ENCODE data around the gene TVP23C. TPM values are rescaled to one million over a fixed set of nuclear protein-coding genes. Genes with fewer than 3 reads are reported as not detected.
"Not testable (repeated sequence)": the region's sequence is repeated elsewhere in the genome, so short reads cannot be mapped to it uniquely, and the experiment has no call there.

Gene TVP23C
- total and polyA plus RNA-seq, 2 experiments from 2014 or later, result 10.4 to 31.7 TPM

DNA sequence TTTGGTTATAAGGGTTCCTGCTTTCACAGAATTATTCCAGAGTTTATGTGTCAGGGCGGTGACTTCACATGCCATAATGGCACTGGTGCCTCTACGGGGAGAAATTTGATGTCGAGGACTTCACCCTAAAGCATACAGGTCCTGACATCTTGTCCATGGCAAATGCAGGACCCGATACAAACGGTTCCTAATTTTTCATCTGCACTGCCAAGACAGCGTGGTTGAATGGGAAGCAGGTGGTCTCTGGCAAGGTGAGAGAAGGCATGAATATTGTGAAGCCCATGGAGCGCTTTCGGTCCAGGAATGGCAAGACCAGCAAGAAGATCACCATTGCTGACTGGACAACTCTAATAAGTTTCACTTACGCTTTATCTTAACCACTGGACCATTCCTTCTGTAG, 56.3 kb downstream of the TVP23C start:
- peaks cover 5% of the 10 kb centered on the region for H4K20me1 ChIP-seq (replicated peaks; ENCODE audit: insufficient read depth)
- TF ChIP-seq EZH2 (IDR thresholded peaks at IDR 0.05; ENCODE audit: low read depth, unreplicated experiment), result no peak
- H3K4me3 ChIP-seq, result no peak overlapping the region
- Mint-ChIP-seq H3K36me3 (ENCODE audit: low read depth) (peaks cover 36% of the 10 kb centered on the region), H3K27ac (no peak overlapping the region), H3K9me3 (peaks cover 2% of the 10 kb centered on the region; the same call in 2 of the 3 replicates), H3K4me1 (peaks cover 14% of the 10 kb centered on the region), H3K4me3 (no peak overlapping the region), H3K27me3 (ENCODE audit: insufficient read depth, low read depth, poor library complexity) (peaks cover 9% of the 10 kb centered on the region)
- H3K9me2 ChIP-seq (ENCODE audit: insufficient read depth), result no peaks in the 10 kb centered on the region
- H3K79me2 ChIP-seq (replicated peaks; ENCODE audit: insufficient read depth), result no peaks in the 10 kb centered on the region
- no peak overlapping the region for H2AFZ ChIP-seq
- ATAC-seq (no peak), DNase-seq (ENCODE audit: low spot score) (no peak)
- no peaks in the 10 kb centered on the region for H3K36me3 ChIP-seq (ENCODE audit: insufficient read depth)
- no peaks in the 10 kb centered on the region for H3K27me3 ChIP-seq (ENCODE audit: insufficient read depth)
- no peak overlapping the region for H3K27ac ChIP-seq (ENCODE audit: low read depth)
- no peak overlapping the region for H3K4me2 ChIP-seq
- H3F3A ChIP-seq (replicated peaks; ENCODE audit: low read depth), result no peaks in the 10 kb centered on the region
- H3K4me1 ChIP-seq (ENCODE audit: insufficient read depth), result peaks cover 6% of the 10 kb centered on the region; the same call in 1 of the 2 replicates

- not testable (repeated sequence) for H3K9me2 ChIP-seq (ENCODE audit: insufficient read depth); H3K9me3 Mint-ChIP-seq; H4K20me1 ChIP-seq (replicated peaks; ENCODE audit: insufficient read depth); H3K36me3 ChIP-seq (ENCODE audit: insufficient read depth); H3K79me2 ChIP-seq (replicated peaks; ENCODE audit: insufficient read depth); H3F3A ChIP-seq (replicated peaks; ENCODE audit: low read depth); H3K4me2 ChIP-seq; H3K27me3 ChIP-seq (ENCODE audit: insufficient read depth); H3K27ac ChIP-seq (ENCODE audit: low read depth); H3K4me3 ChIP-seq; H3K4me3 Mint-ChIP-seq; DNase-seq (ENCODE audit: low spot score); ATAC-seq; H3K27ac Mint-ChIP-seq; H3K27me3 Mint-ChIP-seq (ENCODE audit: insufficient read depth, low read depth, poor library complexity); H3K4me1 ChIP-seq (ENCODE audit: insufficient read depth); H2AFZ ChIP-seq
- Mint-ChIP-seq H3K36me3 (ENCODE audit: low read depth) (peaks cover 47% of the 10 kb centered on the region), H3K4me1 (peaks cover 16% of the 10 kb centered on the region)
These were observed 57.6 kb downstream of the TVP23C start for GRCh38 chr17:15505708-15506107.

DNA sequence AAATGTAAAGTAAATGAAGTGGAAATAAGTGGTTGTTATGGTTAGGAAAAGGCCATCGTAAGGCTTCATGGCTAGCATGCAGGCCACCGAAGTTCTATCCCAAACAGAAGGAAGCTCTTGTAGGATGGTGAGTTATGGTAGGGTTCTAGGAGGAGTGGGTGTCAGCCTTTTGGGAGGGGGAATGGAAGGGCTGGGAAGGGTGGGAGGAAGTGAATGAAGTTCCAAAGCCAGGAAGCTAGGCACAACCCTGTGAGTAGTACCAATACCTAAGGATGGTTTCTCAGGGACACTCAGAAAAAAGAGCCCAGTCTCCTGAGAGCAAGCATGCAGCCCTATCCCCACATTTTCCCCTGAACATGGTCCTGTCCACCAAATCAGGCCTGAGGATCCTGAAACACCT, 59.6 kb downstream of the TVP23C start:
- ATAC-seq, result no peak
- TF ChIP-seq EZH2 (IDR thresholded peaks at IDR 0.05; ENCODE audit: low read depth, unreplicated experiment) (no peak), ZNF331 (CRISPR knock-in tag; IDR thresholded peaks at IDR 0.05; ENCODE audit: low read depth) (no peak), CREB1 (CRISPR knock-in tag; IDR thresholded peaks at IDR 0.05; ENCODE audit: low read depth) (no peak), REST (IDR thresholded peaks at IDR 0.05; ENCODE audit: unreplicated experiment) (no peak), ZNF114 (CRISPR knock-in tag; IDR thresholded peaks at IDR 0.05) (no peak), POLR2AphosphoS5 (IDR thresholded peaks at IDR 0.05; ENCODE audit: low read depth) (no peak)
- TF ChIP-seq, protein P1, sequence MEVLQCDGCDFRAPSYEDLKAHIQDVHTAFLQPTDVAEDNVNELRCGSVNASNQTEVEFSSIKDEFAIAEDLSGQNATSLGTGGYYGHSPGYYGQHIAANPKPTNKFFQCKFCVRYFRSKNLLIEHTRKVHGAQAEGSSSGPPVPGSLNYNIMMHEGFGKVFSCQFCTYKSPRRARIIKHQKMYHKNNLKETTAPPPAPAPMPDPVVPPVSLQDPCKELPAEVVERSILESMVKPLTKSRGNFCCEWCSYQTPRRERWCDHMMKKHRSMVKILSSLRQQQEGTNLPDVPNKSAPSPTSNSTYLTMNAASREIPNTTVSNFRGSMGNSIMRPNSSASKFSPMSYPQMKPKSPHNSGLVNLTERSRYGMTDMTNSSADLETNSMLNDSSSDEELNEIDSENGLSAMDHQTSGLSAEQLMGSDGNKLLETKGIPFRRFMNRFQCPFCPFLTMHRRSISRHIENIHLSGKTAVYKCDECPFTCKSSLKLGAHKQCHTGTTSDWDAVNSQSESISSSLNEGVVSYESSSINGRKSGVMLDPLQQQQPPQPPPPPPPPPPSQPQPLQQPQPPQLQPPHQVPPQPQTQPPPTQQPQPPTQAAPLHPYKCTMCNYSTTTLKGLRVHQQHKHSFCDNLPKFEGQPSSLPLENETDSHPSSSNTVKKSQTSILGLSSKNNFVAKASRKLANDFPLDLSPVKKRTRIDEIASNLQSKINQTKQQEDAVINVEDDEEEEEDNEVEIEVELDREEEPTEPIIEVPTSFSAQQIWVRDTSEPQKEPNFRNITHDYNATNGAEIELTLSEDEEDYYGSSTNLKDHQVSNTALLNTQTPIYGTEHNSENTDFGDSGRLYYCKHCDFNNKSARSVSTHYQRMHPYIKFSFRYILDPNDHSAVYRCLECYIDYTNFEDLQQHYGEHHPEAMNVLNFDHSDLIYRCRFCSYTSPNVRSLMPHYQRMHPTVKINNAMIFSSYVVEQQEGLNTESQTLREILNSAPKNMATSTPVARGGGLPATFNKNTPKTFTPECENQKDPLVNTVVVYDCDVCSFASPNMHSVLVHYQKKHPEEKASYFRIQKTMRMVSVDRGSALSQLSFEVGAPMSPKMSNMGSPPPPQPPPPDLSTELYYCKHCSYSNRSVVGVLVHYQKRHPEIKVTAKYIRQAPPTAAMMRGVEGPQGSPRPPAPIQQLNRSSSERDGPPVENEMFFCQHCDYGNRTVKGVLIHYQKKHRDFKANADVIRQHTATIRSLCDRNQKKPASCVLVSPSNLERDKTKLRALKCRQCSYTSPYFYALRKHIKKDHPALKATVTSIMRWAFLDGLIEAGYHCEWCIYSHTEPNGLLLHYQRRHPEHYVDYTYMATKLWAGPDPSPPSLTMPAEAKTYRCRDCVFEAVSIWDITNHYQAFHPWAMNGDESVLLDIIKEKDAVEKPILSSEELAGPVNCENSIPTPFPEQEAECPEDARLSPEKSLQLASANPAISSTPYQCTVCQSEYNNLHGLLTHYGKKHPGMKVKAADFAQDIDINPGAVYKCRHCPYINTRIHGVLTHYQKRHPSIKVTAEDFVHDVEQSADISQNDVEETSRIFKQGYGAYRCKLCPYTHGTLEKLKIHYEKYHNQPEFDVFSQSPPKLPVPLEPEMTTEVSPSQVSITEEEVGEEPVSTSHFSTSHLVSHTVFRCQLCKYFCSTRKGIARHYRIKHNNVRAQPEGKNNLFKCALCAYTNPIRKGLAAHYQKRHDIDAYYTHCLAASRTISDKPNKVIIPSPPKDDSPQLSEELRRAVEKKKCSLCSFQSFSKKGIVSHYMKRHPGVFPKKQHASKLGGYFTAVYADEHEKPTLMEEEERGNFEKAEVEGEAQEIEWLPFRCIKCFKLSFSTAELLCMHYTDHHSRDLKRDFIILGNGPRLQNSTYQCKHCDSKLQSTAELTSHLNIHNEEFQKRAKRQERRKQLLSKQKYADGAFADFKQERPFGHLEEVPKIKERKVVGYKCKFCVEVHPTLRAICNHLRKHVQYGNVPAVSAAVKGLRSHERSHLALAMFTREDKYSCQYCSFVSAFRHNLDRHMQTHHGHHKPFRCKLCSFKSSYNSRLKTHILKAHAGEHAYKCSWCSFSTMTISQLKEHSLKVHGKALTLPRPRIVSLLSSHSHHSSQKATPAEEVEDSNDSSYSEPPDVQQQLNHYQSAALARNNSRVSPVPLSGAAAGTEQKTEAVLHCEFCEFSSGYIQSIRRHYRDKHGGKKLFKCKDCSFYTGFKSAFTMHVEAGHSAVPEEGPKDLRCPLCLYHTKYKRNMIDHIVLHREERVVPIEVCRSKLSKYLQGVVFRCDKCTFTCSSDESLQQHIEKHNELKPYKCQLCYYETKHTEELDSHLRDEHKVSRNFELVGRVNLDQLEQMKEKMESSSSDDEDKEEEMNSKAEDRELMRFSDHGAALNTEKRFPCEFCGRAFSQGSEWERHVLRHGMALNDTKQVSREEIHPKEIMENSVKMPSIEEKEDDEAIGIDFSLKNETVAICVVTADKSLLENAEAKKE (CRISPR knock-in tag; IDR thresholded peaks at IDR 0.05), result no peak

More for the DNA sequence above, 59.6 kb downstream of the TVP23C start:
- no peak for DNase-seq (ENCODE audit: low spot score)
- Histone ChIP-seq H3K36me3 (ENCODE audit: insufficient read depth) (no peaks in the 10 kb centered on the region), H3K9me2 (ENCODE audit: insufficient read depth) (no peaks in the 10 kb centered on the region), H3K27ac (ENCODE audit: low read depth) (no peak overlapping the region), H3K27me3 (ENCODE audit: insufficient read depth) (no peaks in the 10 kb centered on the region), H3F3A (replicated peaks; ENCODE audit: low read depth) (no peaks in the 10 kb centered on the region), H2AFZ (no peak overlapping the region), H3K79me2 (replicated peaks; ENCODE audit: insufficient read depth) (no peaks in the 10 kb centered on the region), H3K4me1 (ENCODE audit: insufficient read depth) (peaks cover 8% of the 10 kb centered on the region; the same call in 1 of the 2 replicates), H3K4me2 (no peak overlapping the region), H4K20me1 (replicated peaks; ENCODE audit: insufficient read depth) (no peaks in the 10 kb centered on the region; the same call in 1 of the 2 replicates), H3K4me3 (no peak overlapping the region)
- Mint-ChIP-seq H3K4me3 (no peak overlapping the region), H3K36me3 (ENCODE audit: low read depth) (peaks cover 45% of the 10 kb centered on the region), H3K4me1 (peaks cover 16% of the 10 kb centered on the region), H3K27ac (no peak overlapping the region), H3K27me3 (ENCODE audit: insufficient read depth, low read depth, poor library complexity) (peaks cover 9% of the 10 kb centered on the region), H3K9me3 (peaks cover 2% of the 10 kb centered on the region; the same call in 2 of the 3 replicates)
